Stimulated activated CD8-positive, alpha-beta memory T cell treated with anti-CD3 and anti-CD28 coated beads, Interleukin-4, amount 100 ng/mL, for 48 hours (primary cell): Measurements from ENCODE around the gene MSH4.
"Not testable (repeated sequence)": the region's sequence is repeated elsewhere in the genome, so short reads cannot be mapped to it uniquely, and the experiment has no call there.

ENCODE experiments used
- DNase-seq: peaks from one replicate; pipeline ENCODE4 v3.0.0-alpha.2; 2020

Gene MSH4

GRCh38 chr1:75796376-75797272, at the start of gene MSH4:
TSS of gene MSH4 (plus strand) at chr1:75796882. CDS start at chr1:75796986, 104 bp downstream.
- DNase-seq, result peak; percentile 63

- DNase-seq, result not testable (repeated sequence)
These were observed 39.5 kb upstream of the MSH4 start for GRCh38 chr1:75757210-75757609.

- DNase-seq, result not testable (repeated sequence)
These were observed 38.1 kb upstream of the MSH4 start for GRCh38 chr1:75758543-75758942.

GRCh38 chr1:75764057-75764655, 32.5 kb upstream of the MSH4 start:
- no peak for DNase-seq

GRCh38 chr1:75765697-75766355, 30.9 kb upstream of the MSH4 start:
- no peak for DNase-seq

GRCh38 chr1:75768016-75768415, 28.7 kb upstream of the MSH4 start:
- DNase-seq, result no peak

GRCh38 chr1:75770761-75771160, 25.9 kb upstream of the MSH4 start:
- DNase-seq, result no peak

GRCh38 chr1:75771978-75772377, 24.7 kb upstream of the MSH4 start:
- DNase-seq, result no peak

GRCh38 chr1:75777812-75778211, 18.9 kb upstream of the MSH4 start:
- not testable (repeated sequence) for DNase-seq

GRCh38 chr1:75778694-75779093, 18.0 kb upstream of the MSH4 start:
- DNase-seq, result not testable (repeated sequence)

- DNase-seq, result not testable (repeated sequence)
These were observed 16.5 kb upstream of the MSH4 start for GRCh38 chr1:75780183-75780582.

GRCh38 chr1:75783920-75784319, 12.8 kb upstream of the MSH4 start:
- DNase-seq, result not testable (repeated sequence)

GRCh38 chr1:75785320-75785982, 11.2 kb upstream of the MSH4 start:
- DNase-seq, result no peak

- DNase-seq, result peak; percentile 95
These were observed 10.5 kb upstream of the MSH4 start, which contains the start of gene RABGGTB for GRCh38 chr1:75785983-75786853. TSS of gene RABGGTB (plus strand) at chr1:75786256. CDS start at chr1:75786272, 16 bp downstream.

- no peak for DNase-seq
These were observed 9.7 kb upstream of the MSH4 start for GRCh38 chr1:75786901-75787493.

GRCh38 chr1:75787524-75787923, 9.2 kb upstream of the MSH4 start:
- DNase-seq, result no peak

GRCh38 chr1:75789988-75790387, 6.7 kb upstream of the MSH4 start:
- DNase-seq, result no peak

- DNase-seq, result no peak
These were observed 5.7 kb upstream of the MSH4 start for GRCh38 chr1:75791022-75791421.

GRCh38 chr1:75792091-75792490, 4.6 kb upstream of the MSH4 start:
- no peak for DNase-seq

- no peak for DNase-seq
These were observed 2.3 kb upstream of the MSH4 start for GRCh38 chr1:75794382-75794781.

- DNase-seq, result peak; percentile 32
These were observed 934 bp upstream of the MSH4 start for GRCh38 chr1:75795703-75796193.

GRCh38 chr1:75797273-75797588, 549 bp downstream of the MSH4 start:
- DNase-seq, result no peak
